SH-SY5Y (cell line): ENCODE results near the gene FBLN5.

Source experiments
- GATA2 ChIP-seq: IDR thresholded peaks from 2 replicates; pipeline ENCODE4 v1.6.1; 2011; ENCODE audit warnings: mild to moderate bottlenecking, low read depth, low read length
- GATA3 ChIP-seq: IDR thresholded peaks from 2 replicates; pipeline ENCODE4 v1.6.1; 2011; ENCODE audit warnings: low read depth, mild to moderate bottlenecking, low read length, moderate library complexity

DNA sequence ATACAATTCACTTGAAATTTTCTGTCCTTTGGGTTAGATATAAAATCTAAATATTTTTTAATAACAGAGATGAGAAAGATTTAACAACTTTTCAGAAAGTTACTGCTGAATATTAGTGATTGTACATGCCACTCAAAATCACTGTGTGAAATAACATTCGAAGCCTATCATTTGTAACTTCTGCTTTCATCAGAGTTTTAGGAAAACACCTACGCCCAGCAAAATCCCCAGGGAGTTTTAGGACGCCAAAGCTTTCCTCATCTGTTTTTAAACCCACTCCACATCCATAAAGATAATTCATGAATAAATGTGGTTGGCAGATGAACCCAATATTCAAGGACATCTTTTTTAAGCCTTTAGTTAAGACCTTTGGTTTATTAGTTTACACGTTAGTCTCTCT lies 104.1 kb downstream of the FBLN5 start:
- TF ChIP-seq GATA2 (no peak), GATA3 (no peak)
